Skeletal muscle cell (primary cell): Measurements from ENCODE around the gene ATG9B.

Source experiments
- DNase-seq: peaks from one replicate; pipeline ENCODE4 v3.0.0-alpha.2; 2010; ENCODE audit warnings: low read depth
- H3K4me3 ChIP-seq: 2 replicates; pipeline ENCODE4 v1.5.1; 2011; ENCODE audit warnings: low read depth, mild to moderate bottlenecking, control low read depth, low read length, moderate library complexity

The ATG9B gene

DNA sequence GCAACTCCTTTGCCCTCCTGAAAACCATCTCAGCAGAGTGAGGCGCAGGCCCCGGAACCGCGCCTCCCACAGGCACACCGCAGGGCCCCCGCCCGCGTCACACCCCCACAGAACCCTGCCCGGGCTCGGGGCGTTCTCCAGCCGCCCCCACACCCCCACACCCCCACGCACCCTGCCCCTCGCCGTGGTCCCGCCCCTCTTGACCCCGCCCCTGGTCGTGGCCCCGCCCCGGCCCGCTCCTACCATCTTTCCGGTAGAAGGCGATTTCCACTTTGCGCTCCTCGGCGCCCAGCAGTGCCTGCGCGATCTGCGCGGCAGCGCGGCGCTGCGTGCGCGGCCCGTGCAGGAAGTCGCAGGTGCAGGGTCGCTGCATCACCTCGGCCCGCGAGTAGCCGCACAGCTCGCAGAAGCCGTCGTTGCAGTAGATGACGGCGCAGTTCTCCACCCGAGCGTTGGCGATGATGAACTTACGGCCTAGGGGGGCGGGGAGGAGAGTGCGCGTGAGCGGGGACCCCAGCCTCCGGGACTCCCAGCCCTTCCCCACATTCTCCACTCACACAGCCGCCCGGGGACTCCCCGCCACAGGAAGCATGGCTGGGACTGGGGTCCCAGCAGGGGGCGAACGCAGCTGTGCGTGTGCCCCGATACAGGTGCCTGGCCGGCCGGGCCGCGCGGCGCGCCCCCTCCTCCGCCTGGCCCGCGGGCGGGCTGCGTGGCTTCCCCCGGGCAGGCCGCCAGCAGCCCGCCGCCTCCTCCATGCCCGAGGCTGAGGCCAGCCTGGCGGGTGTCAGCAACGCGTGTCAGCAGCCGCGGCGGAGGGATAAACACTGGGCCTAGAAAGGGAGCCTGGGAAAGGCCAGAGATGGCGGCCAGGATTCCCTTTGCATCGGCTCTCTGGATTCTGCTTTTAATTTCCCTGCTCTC is 49.6 kb downstream of the ATG9B start:
- DNase-seq, result no peak
- peak overlapping the region; percentile 37 for H3K4me3 ChIP-seq

DNA sequence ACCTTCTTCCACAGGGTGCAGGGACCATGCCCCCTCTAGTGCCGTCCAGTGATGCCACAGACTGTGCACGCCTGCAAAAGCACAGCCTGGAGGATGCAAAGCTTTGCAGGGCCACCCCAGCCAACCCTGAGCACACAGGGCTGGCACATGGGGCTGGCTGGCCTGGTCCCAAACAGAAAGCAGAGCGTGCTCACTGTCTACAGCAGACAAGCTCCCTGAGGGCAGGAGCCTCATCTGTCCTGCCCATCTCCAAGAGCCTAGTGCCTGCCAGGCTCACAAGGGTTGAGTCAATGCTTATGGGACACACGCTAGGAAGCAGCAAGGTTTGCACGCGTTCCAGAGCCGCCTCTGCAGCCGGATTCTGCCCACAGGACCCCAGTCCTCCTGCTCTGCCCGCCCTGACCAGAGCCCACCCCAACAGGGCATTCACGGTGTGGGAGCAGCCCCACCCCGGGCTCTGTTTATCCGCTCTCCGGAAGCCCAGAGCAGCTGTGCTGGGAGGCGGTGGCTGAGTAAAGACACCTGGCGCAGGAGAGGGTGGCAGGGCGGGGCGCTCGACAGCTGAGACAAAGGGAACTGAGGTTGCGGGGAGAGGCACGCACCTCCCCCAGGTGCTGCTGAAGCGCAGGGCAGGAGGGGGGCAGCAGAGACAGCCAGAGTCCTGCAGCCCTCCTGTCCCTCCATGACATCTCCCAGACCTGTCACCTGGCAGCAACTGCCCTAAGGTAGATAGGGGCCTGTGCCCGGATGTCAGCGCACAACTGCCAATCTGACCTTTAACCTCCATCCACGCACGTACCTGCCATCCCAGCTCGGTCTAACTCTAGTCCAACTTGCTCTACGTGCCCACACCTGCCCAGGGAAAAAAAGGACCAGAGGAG is 50.5 kb downstream of the ATG9B start:
- no peak overlapping the region for H3K4me3 ChIP-seq

DNA sequence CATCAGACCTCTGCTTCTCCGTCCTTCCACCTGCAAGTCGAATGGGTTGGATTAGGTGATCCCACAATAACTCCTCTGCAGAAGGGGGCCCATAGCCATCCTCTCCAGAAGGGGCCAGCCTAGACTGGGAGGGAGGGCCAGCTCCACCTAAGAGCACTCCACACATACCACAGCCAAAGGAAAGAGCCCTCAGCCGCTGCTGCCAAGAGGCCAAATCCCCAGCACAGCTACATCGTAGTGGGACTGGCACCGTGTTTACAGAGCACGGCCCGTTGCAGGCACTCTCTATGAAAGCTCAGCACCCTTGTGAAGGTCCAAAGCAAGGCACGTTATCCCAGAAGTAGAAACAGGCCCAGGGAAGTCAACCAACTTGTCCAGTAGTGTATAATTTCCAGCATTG is 51.6 kb downstream of the ATG9B start:
- H3K4me3 ChIP-seq, result no peak overlapping the region
- no peak for DNase-seq

More for the DNA sequence above, 50.5 kb downstream of the ATG9B start:
- DNase-seq, result no peak

DNA sequence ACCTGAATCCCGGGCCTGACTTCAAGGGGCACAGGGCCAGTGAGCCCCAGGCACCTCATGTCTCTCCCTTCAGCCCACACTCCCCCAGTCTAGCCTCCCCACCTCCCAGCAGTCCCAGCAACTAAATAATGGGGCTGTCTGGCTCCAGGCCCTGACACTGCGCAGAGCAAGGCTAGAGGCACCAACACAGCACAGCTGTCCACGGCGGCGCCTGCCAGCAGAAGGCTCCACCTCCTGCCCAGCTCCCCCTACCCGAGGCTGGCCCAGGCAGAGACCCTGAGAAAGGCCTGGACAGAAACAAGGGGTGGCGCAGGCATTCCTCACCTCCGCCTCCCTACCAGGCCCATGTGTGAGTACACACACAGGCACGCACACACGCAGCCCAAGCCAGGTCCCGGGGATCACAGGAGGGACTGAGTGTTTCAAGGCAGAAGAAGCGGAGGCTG is 52.2 kb downstream of the ATG9B start:
- no peak for DNase-seq
- no peak overlapping the region for H3K4me3 ChIP-seq

DNA sequence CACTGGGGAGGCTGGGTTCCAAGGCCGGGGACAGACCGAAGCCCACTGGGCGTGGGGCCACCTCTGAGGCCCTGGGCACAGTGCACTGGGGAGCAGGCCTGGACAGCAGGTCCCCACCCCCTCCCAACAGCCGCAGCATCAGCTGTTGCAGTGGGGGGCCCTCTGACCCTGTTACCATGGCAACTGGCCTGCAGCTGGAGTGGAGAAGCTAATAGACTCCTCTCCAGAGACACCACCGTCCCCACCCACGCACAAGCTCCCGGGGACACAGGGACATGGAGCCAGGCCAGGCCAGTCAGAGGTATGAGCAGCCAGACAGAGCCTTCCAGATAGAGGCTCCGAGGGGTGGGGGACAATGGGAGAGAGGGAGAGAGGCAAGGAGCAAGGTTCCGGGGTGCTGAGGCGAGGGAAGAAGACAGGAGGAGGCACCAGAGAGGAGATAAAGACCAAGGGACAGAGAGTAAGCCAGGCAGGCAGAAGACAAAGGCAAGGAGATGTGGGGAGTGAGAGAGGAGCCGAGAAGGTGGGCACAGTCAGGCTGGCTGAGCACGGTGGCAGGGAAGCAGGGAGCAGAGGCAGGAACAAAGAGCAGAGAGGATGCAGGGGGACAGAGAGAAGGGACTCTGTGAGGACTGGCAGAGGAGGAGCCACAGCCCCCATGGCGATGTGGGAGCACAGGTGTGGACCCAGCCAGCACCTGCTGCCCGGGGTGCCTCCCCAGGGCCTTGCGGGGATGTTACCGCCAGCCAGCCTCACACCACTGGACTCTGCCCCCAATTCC is 52.9 kb downstream of the ATG9B start:
- no peak overlapping the region for H3K4me3 ChIP-seq

DNA sequence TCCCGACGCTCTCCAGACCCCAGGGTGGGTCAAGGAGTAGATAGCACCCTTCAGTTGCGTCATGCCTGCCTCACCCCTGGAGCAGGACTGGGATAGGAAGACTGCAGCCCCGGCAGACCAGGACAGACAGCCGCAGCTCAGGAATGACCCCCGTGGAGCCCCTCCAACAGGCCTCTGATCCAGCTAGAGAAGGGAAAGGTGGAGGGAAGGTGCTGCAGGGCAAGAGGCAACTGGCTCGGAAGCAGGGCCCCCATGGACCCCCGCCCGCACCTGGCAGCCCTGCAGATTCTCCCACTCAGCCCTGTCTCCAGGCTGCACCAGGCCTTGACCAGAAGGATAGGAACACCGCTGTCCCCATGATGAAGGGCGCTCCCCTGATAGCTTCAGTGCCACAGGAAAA is 53.9 kb downstream of the ATG9B start:
- H3K4me3 ChIP-seq, result no peak overlapping the region
- no peak for DNase-seq

More for the DNA sequence above, 52.9 kb downstream of the ATG9B start:
- DNase-seq, result no peak

DNA sequence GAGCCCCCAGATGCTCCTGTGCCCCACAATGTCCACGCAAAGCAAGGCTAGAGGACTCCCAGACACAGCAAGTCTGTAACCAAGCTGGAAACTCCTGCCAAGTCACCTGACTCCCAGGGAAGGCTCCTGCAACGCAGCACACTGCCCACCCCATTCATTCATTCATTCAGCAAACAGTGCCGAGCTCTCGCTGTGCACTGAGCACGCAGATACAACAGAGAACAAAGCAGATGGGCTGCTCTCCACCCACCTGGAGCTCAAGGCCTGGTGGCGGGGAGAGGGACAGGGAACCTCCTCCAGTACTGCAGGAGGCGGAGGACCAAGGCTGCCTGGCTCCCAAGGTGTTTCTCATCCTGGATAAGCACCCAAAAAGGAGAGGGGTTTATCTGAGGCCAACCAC is 54.8 kb downstream of the ATG9B start:
- H3K4me3 ChIP-seq, result no peak overlapping the region
- no peak for DNase-seq

DNA sequence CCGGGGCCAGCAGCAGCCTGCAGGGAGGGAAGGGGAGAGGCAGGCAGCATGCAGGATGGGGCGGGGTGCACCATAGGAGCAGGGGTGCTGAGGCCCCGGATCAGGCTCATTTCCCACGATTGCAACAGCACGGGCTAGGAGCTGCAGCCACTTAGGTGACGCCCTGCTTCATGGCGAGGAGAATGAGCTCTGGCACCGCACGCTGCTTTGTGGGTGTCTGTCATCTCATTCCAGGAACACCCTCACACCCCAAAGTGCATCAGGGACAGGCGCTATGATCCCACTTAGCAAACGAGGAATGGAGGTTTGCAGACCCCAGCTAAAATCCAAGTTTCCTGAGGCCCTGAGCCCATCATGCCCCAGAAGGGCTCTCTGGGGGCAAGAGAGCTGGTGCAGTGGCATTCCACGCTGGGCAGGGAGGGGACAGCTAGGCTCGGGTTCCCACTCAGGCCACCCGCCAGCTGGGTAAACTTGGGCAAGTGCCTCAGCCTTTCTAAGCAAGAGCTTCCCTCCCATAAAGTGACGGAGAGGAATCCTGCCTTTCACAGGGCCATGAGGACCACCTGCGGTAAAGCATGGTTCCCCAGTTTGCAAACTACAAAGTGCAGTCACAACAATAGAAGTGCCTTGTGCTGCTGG is 55.4 kb downstream of the ATG9B start:
- DNase-seq, result no peak
- no peak overlapping the region for H3K4me3 ChIP-seq

DNA sequence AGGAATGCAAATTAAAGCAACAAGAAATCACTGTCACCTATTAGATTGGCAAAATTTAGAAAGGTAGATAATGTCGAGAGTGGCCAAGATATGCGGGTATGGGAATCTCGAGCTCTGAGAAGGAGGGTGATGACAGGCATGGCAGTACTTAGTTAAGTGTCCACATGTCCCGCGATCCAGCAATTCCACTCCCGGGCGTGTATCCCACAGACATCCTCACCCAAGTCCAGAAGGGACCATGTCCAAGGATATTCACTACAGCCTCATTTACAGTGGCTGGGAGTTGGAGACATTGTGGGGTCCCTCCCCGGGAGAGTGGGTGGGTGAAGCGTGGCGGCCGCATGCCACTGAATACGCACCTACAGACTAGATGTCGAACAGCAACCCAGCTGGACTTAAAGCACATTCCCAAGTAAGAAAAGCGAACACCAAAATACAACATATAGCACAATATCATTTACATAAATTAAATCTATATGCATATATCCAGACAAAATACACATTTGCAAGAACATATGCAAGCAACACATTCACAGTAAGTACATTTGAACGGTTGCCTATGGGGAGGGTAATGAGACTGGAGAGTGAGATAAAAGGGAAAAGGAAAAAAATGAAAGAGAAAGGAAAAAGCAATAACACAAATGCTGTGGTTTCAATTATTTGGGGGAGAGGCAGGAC is 56.1 kb downstream of the ATG9B start:
- no peak for DNase-seq
- H3K4me3 ChIP-seq, result no peak overlapping the region

DNA sequence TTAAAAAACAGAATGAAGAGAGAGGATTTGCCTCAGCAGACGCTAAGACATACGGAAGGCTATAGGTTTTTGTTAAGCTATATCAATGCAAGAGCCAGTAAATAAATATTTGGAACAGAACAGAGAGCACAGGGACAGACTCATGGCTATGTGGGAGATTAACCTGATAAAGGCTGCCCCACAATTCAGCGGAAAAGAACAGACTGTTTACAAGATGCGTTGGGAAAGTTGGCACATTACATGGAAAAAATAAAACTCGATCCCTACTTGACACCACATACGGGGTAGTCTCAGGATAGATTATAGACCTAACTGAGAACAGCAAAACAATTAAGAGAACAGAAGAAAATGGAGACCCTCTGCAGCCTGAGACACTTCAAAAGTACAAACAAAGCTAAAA is 56.9 kb downstream of the ATG9B start:
- no peak for DNase-seq
- no peak overlapping the region for H3K4me3 ChIP-seq

DNA sequence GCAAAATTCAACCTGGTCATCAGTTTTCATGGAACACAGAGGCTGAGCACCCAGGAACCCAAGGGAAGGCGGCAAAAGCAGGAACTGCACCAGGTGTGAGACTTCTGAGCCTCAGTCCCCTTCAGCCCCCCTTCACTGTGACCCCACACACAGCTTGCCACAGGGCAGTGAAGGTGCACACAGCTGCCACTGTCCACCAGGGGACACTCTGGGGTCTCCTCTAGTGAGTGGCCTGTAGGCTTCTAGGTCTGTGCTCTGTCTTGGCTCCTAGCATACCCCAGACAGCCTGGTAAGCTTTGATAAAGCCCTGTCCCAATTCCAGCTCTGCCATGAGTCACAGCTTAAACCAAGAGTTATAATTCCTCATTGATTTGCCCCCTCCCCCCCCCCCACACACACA is 58.3 kb downstream of the ATG9B start:
- no peak for DNase-seq
- no peak overlapping the region for H3K4me3 ChIP-seq

DNA sequence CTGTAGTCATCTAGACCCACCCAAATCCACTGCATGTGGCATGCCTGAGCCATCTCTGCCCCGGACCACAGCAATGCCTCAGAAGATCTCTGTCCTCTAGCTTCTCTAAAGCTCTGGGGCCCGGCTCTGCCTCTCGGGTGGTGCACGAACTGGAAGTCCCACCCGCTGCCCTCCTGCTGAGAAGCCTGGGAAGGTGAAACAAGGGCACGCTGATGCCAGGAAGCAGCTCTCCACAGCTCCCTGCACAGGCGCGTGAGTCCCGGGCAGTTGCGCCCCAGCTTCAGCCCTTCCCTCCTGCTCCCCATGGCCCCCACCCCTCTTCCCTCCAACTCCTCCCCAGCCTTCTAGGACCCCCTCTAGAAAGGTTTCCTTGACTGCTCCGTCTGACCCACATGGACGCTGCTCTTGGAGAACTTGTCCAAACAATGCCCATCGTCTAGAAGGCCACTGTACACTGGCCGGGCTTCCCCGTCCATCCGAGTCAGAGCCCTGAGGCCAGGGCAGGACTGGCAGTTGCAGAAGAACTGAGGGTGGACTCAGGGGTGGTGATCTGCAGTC is 58.9 kb downstream of the ATG9B start:
- DNase-seq, result no peak
- no peak overlapping the region for H3K4me3 ChIP-seq
